ENCODE results near the gene TRIM61. TPM values are rescaled to one million over a fixed set of nuclear protein-coding genes. Genes with fewer than 3 reads are reported as not detected.

Gene TRIM61
- total RNA-seq, 2 experiments from 2014 or later: 1.1 to 1.2 TPM

DNA sequence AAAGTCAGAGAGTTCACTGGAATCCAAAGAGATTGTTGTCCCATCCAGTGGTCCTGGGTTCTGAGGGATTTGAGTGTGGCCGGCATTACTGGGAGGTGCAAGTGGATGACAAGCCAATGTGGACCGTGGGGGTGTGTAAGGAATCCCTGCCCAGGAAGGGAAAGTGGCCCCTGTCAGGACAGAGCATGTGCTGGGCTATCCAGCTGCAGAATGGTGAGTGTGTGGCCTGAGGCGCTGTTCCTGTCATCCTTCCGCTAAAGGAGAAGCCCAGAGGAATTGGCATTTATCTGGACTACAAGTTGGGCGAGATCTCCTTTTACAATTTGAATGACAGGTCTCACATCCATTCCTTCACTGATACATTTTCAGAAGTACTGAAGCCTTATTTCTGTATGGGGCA is 33.9 kb upstream of the TRIM61 start:
- Mint-ChIP-seq H3K36me3 (ENCODE audit: low read depth) (no peaks in the 10 kb centered on the region), H3K27ac (no peak overlapping the region), H3K4me1 (ENCODE audit: low read depth) (peaks cover 12% of the 10 kb centered on the region), H3K9me3 (no peaks in the 10 kb centered on the region), H3K27me3 (peaks cover 8% of the 10 kb centered on the region), H3K4me3 (no peak overlapping the region)
- TF ChIP-seq CTCF (IDR thresholded peaks at IDR 0.05): no peak
- CTCF ChIA-PET: no interaction called here
- POLR2A ChIA-PET: interaction anchor here (1.1 kb wide), 1 partner anchor 27 kb away, joined by 3 read pairs; no protein-coding TSS in a partner anchor
- intact Hi-C loops (cut with micrococcal nuclease): no loop called here
- DNase-seq (no peak), ATAC-seq (no peak)

DNA sequence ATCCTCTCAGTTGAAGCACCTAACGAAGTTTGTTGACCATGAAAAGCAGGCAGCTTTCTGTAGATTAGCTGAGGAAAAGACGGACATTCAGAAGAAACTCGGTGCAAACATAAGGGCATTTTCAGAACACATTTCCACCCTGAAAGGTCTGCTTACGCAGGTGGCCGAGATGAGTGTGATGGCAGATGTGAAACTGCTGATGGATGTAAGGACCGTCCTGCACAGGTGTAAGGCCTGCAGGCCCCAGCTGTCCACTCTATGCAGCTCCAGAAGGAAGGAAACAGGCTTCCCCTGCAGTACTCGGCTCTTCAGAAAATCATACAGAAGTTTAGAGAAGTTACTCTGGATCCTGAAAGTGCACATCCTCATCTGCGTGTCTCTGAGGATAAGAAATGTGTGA is 33.5 kb upstream of the TRIM61 start:
- H3K9me3 Mint-ChIP-seq: no peaks in the 10 kb centered on the region
- CTCF ChIA-PET: no interaction called here
- H3K4me1 Mint-ChIP-seq (ENCODE audit: low read depth): peaks cover 12% of the 10 kb centered on the region
- no peak for TF ChIP-seq CTCF (IDR thresholded peaks at IDR 0.05)
- POLR2A ChIA-PET: interaction anchor here (1.1 kb wide), 1 partner anchor 27 kb away, joined by 3 read pairs; no protein-coding TSS in a partner anchor
- no peaks in the 10 kb centered on the region for H3K36me3 Mint-ChIP-seq (ENCODE audit: low read depth)
- peaks cover 8% of the 10 kb centered on the region for H3K27me3 Mint-ChIP-seq
- ATAC-seq (no peak), DNase-seq (no peak)
- H3K27ac Mint-ChIP-seq: no peak overlapping the region
- H3K4me3 Mint-ChIP-seq: no peak overlapping the region
- intact Hi-C loops (cut with micrococcal nuclease): no loop called here

DNA sequence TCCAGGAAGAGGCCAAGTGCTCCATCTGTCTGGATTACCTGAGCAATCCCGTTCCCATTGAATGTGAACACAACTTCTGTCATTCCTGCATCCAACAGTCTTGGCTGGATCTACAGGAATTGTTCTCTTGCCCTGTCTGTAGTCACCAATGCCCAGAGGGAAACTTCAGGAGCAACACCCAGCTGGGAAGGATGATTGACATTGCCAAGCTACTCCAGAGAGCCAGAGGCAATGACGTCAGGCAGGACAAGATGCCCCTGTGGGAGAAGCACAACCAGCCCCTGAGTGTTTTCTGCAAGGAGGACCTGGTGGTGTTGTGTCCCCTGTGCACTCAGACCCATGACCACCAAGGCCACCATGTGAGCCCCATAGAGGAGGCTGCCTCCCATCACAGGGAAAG is 33.0 kb upstream of the TRIM61 start:
- no peak for ATAC-seq
- CTCF ChIA-PET: no interaction called here

DNA sequence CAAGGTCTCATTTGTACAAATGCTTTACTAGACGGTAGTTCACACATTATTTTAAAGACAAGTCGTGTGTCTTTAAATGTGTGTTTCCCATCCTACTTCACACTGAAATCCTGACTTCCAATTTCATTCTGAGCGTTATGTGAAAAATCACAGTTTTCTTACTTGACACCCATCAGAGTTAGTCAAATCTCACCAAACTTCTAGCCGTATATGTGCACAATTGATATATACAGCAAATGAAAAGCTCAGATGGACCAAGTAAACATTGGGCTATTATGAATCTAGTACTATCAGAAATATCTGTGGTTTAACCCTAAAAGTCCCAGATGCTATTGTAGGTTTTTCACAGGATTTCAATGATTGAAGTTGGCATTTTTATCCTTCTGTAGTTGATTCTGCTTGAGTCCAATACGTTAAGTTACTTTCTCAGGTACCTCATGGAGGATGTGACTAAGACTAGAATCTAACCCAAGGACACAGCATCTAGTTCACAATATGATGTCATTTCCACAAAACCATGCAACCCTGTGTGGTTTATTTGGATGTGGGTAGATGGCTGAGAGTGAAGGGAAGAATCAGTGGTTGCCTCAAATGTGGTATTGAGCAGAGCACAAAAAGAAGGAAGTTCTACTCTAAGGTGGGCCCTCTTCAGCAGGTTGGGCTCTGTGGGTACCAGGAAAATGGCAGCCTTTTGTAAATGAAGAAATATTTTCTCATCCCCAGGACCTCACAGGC is 32.2 kb upstream of the TRIM61 start:
- ChIA-PET CTCF (no interaction called here), POLR2A (no interaction called here)
- ATAC-seq (peak; percentile 92), DNase-seq (peak; percentile 48)
- Mint-ChIP-seq H3K4me3 (no peak overlapping the region), H3K27ac (no peak overlapping the region), H3K9me3 (no peaks in the 10 kb centered on the region), H3K4me1 (ENCODE audit: low read depth) (peaks cover 12% of the 10 kb centered on the region), H3K27me3 (peaks cover 6% of the 10 kb centered on the region), H3K36me3 (ENCODE audit: low read depth) (no peaks in the 10 kb centered on the region)
- intact Hi-C loops (cut with micrococcal nuclease): no loop called here
- no peak for TF ChIP-seq CTCF (IDR thresholded peaks at IDR 0.05)

More for the DNA sequence above, 33.0 kb upstream of the TRIM61 start:
- no peak for TF ChIP-seq CTCF (IDR thresholded peaks at IDR 0.05)
- no peaks in the 10 kb centered on the region for H3K36me3 Mint-ChIP-seq (ENCODE audit: low read depth)
- H3K27ac Mint-ChIP-seq: no peak overlapping the region
- DNase-seq: no peak
- H3K4me3 Mint-ChIP-seq: no peak overlapping the region
- H3K4me1 Mint-ChIP-seq (ENCODE audit: low read depth): peaks cover 12% of the 10 kb centered on the region
- H3K9me3 Mint-ChIP-seq: no peaks in the 10 kb centered on the region
- peaks cover 8% of the 10 kb centered on the region for H3K27me3 Mint-ChIP-seq
- POLR2A ChIA-PET: interaction anchor here (1.1 kb wide), 1 partner anchor 28 kb away, joined by 3 read pairs; no protein-coding TSS in a partner anchor
- intact Hi-C loops (cut with micrococcal nuclease): no loop called here

- no peak for DNase-seq
- Mint-ChIP-seq H3K4me1 (ENCODE audit: low read depth) (peaks cover 12% of the 10 kb centered on the region), H3K27me3 (peaks cover 4% of the 10 kb centered on the region), H3K9me3 (no peaks in the 10 kb centered on the region), H3K4me3 (no peak overlapping the region), H3K36me3 (ENCODE audit: low read depth) (no peaks in the 10 kb centered on the region), H3K27ac (no peak overlapping the region)
- no peak for ATAC-seq
- no peak for TF ChIP-seq CTCF (IDR thresholded peaks at IDR 0.05)
- ChIA-PET POLR2A (no interaction called here), CTCF (interaction anchor here (0.6 kb wide), 1 partner anchor 50 kb away, joined by 3 read pairs; no protein-coding TSS in a partner anchor)
- intact Hi-C loops (cut with micrococcal nuclease): no loop called here
Measured at GRCh38 chr4:165006886-165007285, 29.4 kb upstream of the TRIM61 start.

Measured in activated CD8-positive, alpha-beta T cell treated with anti-CD3 and anti-CD28 coated beads for 36 hours (primary cell).